HepG2 (cell line): ENCODE measurements around the gene CMIP. TPM values are rescaled to one million over a fixed set of nuclear protein-coding genes. Genes with fewer than 3 reads are reported as not detected.

Experiments used
- ATF5 ChIP-seq: sonication (generic); formaldehyde crosslinking; IDR thresholded peaks from 2 replicates; pipeline ENCODE4 v1.4.0; 2020; ENCODE audit warnings: mild to moderate bottlenecking, low read depth, missing genetic modification reagents
- DPF2 ChIP-seq: sonication (generic); formaldehyde crosslinking; IDR thresholded peaks from 2 replicates; pipeline ENCODE4 v1.4.0; 2020; ENCODE audit warnings: mild to moderate bottlenecking, low read depth, missing genetic modification reagents, borderline replicate concordance
- EZH2 ChIP-seq: conservative IDR thresholded peaks from 2 replicates; pipeline ENCODE4 v1.6.1; 2012; ENCODE audit warnings: mild to moderate bottlenecking, low read depth, low read length, moderate library complexity
- HDAC1 ChIP-seq: sonication (generic); formaldehyde crosslinking; IDR thresholded peaks from 2 replicates; pipeline ENCODE4 v1.5.1; 2020; ENCODE audit warnings: mild to moderate bottlenecking, missing genetic modification reagents
- HINFP ChIP-seq: sonication (generic); formaldehyde crosslinking; IDR thresholded peaks from 2 replicates; pipeline ENCODE4 v1.4.0; 2020; ENCODE audit warnings: low read depth, mild to moderate bottlenecking, missing genetic modification reagents
- HOXD1 ChIP-seq: sonication (generic); formaldehyde crosslinking; IDR thresholded peaks from 2 replicates; pipeline ENCODE4 v1.5.0; 2020; ENCODE audit warnings: missing genetic modification reagents
- MLXIP ChIP-seq: sonication (generic); formaldehyde crosslinking; IDR thresholded peaks from 2 replicates; pipeline ENCODE4 v1.9.0; 2021; ENCODE audit warnings: missing genetic modification reagents, borderline replicate concordance
- NFE2L1 ChIP-seq: sonication (generic); formaldehyde crosslinking; IDR thresholded peaks from 2 replicates; pipeline ENCODE4 v1.4.0; 2020; ENCODE audit warnings: missing genetic modification reagents, mild to moderate bottlenecking, borderline replicate concordance
- PAX8 ChIP-seq: sonication (generic); formaldehyde crosslinking; IDR thresholded peaks from 2 replicates; pipeline ENCODE4 v1.8.0; 2022; ENCODE audit warnings: mild to moderate bottlenecking, missing genetic modification reagents, borderline replicate concordance
- SNAPC4 ChIP-seq: sonication (generic); formaldehyde crosslinking; IDR thresholded peaks from 2 replicates; pipeline ENCODE4 v1.4.0; 2020; ENCODE audit warnings: mild to moderate bottlenecking, missing genetic modification reagents
- TARDBP ChIP-seq: sonication (generic); formaldehyde crosslinking; IDR thresholded peaks from 2 replicates; pipeline ENCODE4 v1.8.0; 2022; ENCODE audit warnings: mild to moderate bottlenecking, missing genetic modification reagents
- TCF7 ChIP-seq: sonication (generic); IDR thresholded peaks from 2 replicates; pipeline ENCODE4 v1.6.1; 2016; ENCODE audit warnings: antibody characterized with exemption, low read depth
- ZBTB1 ChIP-seq: sonication (generic); formaldehyde crosslinking; IDR thresholded peaks from 2 replicates; pipeline ENCODE4 v1.4.0; 2020; ENCODE audit warnings: missing genetic modification reagents, borderline replicate concordance
- ZIK1 ChIP-seq: sonication (generic); formaldehyde crosslinking; IDR thresholded peaks from 2 replicates; pipeline ENCODE4 v1.5.0; 2020; ENCODE audit warnings: mild to moderate bottlenecking, low read depth, missing genetic modification reagents, borderline replicate concordance
- ZNF451 ChIP-seq: sonication (generic); formaldehyde crosslinking; IDR thresholded peaks from 2 replicates; pipeline ENCODE4 v1.5.0; 2020; ENCODE audit warnings: mild to moderate bottlenecking, missing genetic modification reagents
- ZNF616 ChIP-seq: sonication (generic); formaldehyde crosslinking; IDR thresholded peaks from 2 replicates; pipeline ENCODE4 v1.5.0; 2020; ENCODE audit warnings: low read depth, mild to moderate bottlenecking, missing genetic modification reagents
- polyA plus RNA-seq, 8 experiments: library from polyadenylated mRNA; depleted of rRNA in 3 of 8; stranded (reverse) in 7 of 8; unstranded in 1 of 8; fragments of >200 nt; fragmentation: Illumina TruSeq in 4 of 8; extraction: Trizol in 4 of 8; gene quantifications; 2 replicates each; pipeline versions ENCODE4 v1.2.1 to v1.2.3, GENCODE V29; 2011 to 2016; ENCODE audit warnings: low read depth in 4 of 8, missing spikeins in 1 of 8, mixed read lengths in 1 of 8; ENCODE audit not compliant: insufficient read depth in 1 of 8
- total RNA-seq, 5 experiments: library from RNA; depleted of rRNA; stranded (reverse); fragments of >200 nt; fragmentation: Illumina TruSeq; extraction: Trizol; gene quantifications; 2 replicates each; pipeline ENCODE4 v1.2.3, GENCODE V29; 2016; ENCODE audit warnings: low read depth in 1 of 5

Gene CMIP
- total and polyA plus RNA-seq, 2 of the 13 experiments (the other 11 are each of a cell fraction or from before 2014, with no cell fraction given), result 10.9 to 18.1 TPM

- TF ChIP-seq HDAC1 (CRISPR knock-in tag), result peak; percentile 92
- no peak; the same call in 1 of the 2 replicates for TF ChIP-seq ZNF616 (CRISPR knock-in tag)
- peak; percentile 47; the same call in 1 of the 2 replicates for TF ChIP-seq SNAPC4
- TF ChIP-seq PAX8 (CRISPR knock-in tag), result no peak
- TF ChIP-seq ATF5 (CRISPR knock-in tag), result no peak
- TF ChIP-seq TCF7, result peak; percentile 36; the same call in 1 of the 2 replicates
- TF ChIP-seq DPF2, result peak; percentile 91; the same call in 1 of the 2 replicates
- TF ChIP-seq ZNF451 (CRISPR knock-in tag), result no peak; the same call in 1 of the 2 replicates
- TF ChIP-seq HINFP, result 0 out of 2 replicates have a peak, but pooled peaks have one; percentile 62
- no peak for TF ChIP-seq ZBTB1 (CRISPR knock-in tag)
- TF ChIP-seq HOXD1 (CRISPR knock-in tag), result no peak; the same call in 1 of the 2 replicates
- TF ChIP-seq EZH2, result no peak
- no peak for TF ChIP-seq NFE2L1 (CRISPR knock-in tag)
- no peak for TF ChIP-seq MLXIP (CRISPR knock-in tag)
- peak; percentile 87 for TF ChIP-seq TARDBP (CRISPR knock-in tag)
- no peak; the same call in 1 of the 2 replicates for TF ChIP-seq ZIK1 (CRISPR knock-in tag)
These were observed 104.4 kb downstream of the CMIP start (continued) for GRCh38 chr16:81548876-81549546.
